Osteoblast (primary cell): Measurements from ENCODE around the gene GNAI3. TPM values are rescaled to one million over a fixed set of nuclear protein-coding genes. Genes with fewer than 3 reads are reported as not detected.
A peak's percentile ranks its signal among the peaks of the same experiment; 100 is the strongest.

ENCODE experiments used
- DNase-seq: peaks from one replicate; pipeline ENCODE4 v3.0.0; 2011; ENCODE audit warnings: low spot score, mixed read lengths; ENCODE audit not compliant: insufficient read length; ENCODE audit errors: missing footprints
- H2AFZ ChIP-seq: 2 replicates; pipeline ENCODE4 v1.6.0; 2011; ENCODE audit warnings: mild to moderate bottlenecking, low read length
- H3K27ac ChIP-seq: 2 replicates; pipeline ENCODE4 v1.5.1; 2011; ENCODE audit warnings: mild to moderate bottlenecking, low read depth, low read length, moderate library complexity
- H3K27me3 ChIP-seq: 2 replicates; pipeline ENCODE4 v1.6.0; 2012; ENCODE audit warnings: mild to moderate bottlenecking, control low read depth, inconsistent platforms, low read length, moderate library complexity; ENCODE audit not compliant: insufficient read depth
- H3K36me3 ChIP-seq: 2 replicates; pipeline ENCODE4 v1.5.1; 2011; ENCODE audit warnings: mild to moderate bottlenecking, low read length, control low read depth, moderate library complexity; ENCODE audit not compliant: insufficient read depth
- H3K4me1 ChIP-seq: 2 replicates; pipeline ENCODE4 v1.5.1; 2011; ENCODE audit warnings: mild to moderate bottlenecking, low read length, control low read depth, moderate library complexity; ENCODE audit not compliant: insufficient read depth
- H3K4me2 ChIP-seq: 2 replicates; pipeline ENCODE4 v1.6.0; 2011; ENCODE audit warnings: mild to moderate bottlenecking, low read length; ENCODE audit not compliant: insufficient read depth
- H3K4me3 ChIP-seq: fragments of 200-600 bp; sonication (generic); 3 replicates; pipeline ENCODE4 v1.5.1; 2012; ENCODE audit warnings: mild to moderate bottlenecking, low read length, inconsistent platforms; ENCODE audit not compliant: insufficient read depth
- H3K79me2 ChIP-seq: 2 replicates; pipeline ENCODE4 v1.6.0; 2012; ENCODE audit warnings: mild to moderate bottlenecking, low read length, control low read depth, inconsistent platforms; ENCODE audit not compliant: insufficient read depth
- H3K9me3 ChIP-seq: 2 replicates; pipeline ENCODE4 v1.5.1; 2011; ENCODE audit warnings: low read depth, low read length, control low read depth
- H4K20me1 ChIP-seq: 2 replicates; pipeline ENCODE4 v1.6.0; 2012; ENCODE audit warnings: mild to moderate bottlenecking, low read length, control low read depth; ENCODE audit not compliant: insufficient read depth
- total RNA-seq: library from RNA; depleted of rRNA; stranded (reverse); fragments of >200 nt; gene quantifications from 2 replicates; pipeline ENCODE4 v1.2.3, GENCODE V29; 2012
- TF ChIP-seq, protein P1 (sequence below): IDR thresholded peaks from 2 replicates; pipeline ENCODE4 v1.5.1; 2011; ENCODE audit warnings: mild to moderate bottlenecking, low read depth, low read length, moderate library complexity; ENCODE audit errors: extremely low read depth

The GNAI3 gene
- total RNA-seq, 1 donor = 14.1 TPM

DNA sequence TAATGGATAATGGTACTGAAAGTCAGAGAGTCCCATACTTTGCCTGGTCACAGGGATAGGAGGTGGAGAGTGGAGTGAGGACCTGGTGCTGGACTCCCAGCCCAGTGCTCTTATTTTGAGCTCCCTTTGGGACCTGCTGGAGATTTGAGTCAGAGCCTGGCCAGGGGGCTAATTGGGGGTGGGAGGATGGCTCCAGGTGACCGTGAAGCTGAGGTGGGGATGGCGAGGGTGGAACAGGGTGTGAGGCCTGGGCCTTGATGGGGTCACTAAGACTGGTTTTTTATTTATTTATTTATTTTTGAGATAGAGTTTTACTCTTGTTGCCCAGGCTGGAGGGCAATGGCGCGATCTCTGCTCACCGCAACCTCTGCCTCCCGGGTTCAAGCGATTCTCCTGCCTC, 89.0 kb downstream of the GNAI3 start:
- no peak overlapping the region for H3K27ac ChIP-seq
- H4K20me1 ChIP-seq = no peaks in the 10 kb centered on the region
- no peaks in the 10 kb centered on the region for H3K9me3 ChIP-seq
- H3K4me1 ChIP-seq = peaks cover 12% of the 10 kb centered on the region
- no peaks in the 10 kb centered on the region for H3K79me2 ChIP-seq
- no peaks in the 10 kb centered on the region for H3K27me3 ChIP-seq
- peaks cover 5% of the 10 kb centered on the region for H3K36me3 ChIP-seq
- TF ChIP-seq, protein P1, sequence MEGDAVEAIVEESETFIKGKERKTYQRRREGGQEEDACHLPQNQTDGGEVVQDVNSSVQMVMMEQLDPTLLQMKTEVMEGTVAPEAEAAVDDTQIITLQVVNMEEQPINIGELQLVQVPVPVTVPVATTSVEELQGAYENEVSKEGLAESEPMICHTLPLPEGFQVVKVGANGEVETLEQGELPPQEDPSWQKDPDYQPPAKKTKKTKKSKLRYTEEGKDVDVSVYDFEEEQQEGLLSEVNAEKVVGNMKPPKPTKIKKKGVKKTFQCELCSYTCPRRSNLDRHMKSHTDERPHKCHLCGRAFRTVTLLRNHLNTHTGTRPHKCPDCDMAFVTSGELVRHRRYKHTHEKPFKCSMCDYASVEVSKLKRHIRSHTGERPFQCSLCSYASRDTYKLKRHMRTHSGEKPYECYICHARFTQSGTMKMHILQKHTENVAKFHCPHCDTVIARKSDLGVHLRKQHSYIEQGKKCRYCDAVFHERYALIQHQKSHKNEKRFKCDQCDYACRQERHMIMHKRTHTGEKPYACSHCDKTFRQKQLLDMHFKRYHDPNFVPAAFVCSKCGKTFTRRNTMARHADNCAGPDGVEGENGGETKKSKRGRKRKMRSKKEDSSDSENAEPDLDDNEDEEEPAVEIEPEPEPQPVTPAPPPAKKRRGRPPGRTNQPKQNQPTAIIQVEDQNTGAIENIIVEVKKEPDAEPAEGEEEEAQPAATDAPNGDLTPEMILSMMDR = no peak
- no peak overlapping the region for H3K4me2 ChIP-seq
- no peak for DNase-seq
- H3K4me3 ChIP-seq = no peak overlapping the region
- H2AFZ ChIP-seq = no peak overlapping the region

DNA sequence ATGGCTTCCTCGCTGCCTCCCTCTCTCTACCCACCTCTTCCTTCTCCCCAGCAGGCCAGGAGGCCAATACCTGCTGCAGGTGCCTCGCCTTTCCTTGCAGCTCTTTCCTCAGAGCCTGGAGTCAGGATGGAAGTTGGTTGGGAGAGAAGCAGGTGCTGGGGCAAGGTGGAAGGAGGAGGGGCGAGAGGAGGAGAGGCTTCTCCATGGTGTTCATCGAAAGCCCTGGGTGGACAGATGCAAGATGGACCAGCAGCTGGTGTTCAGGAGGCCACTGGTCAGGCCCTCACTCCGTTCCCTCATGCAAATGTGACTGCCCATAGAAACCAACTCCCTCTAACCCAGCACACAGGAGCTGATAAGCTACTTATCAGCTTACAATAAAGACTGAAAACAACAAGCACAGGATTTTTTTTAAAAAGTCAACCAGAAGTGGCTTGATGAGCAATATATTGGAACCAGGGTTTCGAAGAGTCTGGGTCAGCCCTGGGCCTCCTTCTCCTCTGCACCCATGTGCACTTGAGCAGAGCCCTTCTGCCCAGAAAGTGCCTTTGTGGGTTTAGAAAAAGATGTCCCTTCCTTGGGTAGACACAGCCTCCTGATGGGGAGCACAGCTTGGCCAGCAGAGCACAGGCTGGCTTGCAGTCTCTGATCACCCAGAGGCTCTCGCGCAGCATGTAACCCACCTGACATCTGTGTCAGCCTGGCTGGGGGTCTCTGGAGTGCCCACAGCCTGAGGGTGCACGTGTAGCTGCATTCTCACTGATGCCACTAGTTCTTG, 90.8 kb downstream of the GNAI3 start:
- DNase-seq = no peak
- H3K4me2 ChIP-seq = no peak overlapping the region
- TF ChIP-seq, protein P1 = no peak

DNA sequence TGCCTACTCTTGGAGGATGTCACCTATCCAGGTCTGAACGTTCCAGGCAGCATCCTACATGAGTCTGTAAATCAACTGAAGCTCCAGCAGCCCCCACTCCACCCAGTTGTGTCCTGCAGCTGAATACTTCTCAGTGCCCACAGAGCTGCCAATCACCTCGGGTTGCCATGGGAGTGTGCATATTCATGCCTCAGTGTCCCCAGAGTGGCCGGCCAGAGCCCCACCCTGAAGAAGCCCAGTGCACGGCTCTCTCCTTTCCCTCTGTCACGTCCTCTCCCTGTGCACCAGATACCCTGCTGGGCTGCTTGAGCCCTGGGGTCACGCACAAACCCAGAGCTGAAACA, 91.4 kb downstream of the GNAI3 start:
- peaks cover 16% of the 10 kb centered on the region for H3K4me1 ChIP-seq
- H3K36me3 ChIP-seq = no peaks in the 10 kb centered on the region
- no peaks in the 10 kb centered on the region for H3K79me2 ChIP-seq
- H3K27me3 ChIP-seq = no peaks in the 10 kb centered on the region
- no peaks in the 10 kb centered on the region for H3K9me3 ChIP-seq
- no peak overlapping the region for H3K27ac ChIP-seq
- H2AFZ ChIP-seq = no peak overlapping the region
- TF ChIP-seq, protein P1 = no peak
- H3K4me3 ChIP-seq = no peak overlapping the region
- DNase-seq = no peak
- H3K4me2 ChIP-seq = no peak overlapping the region
- H4K20me1 ChIP-seq = no peaks in the 10 kb centered on the region

More for the DNA sequence above, 90.8 kb downstream of the GNAI3 start:
- no peak overlapping the region for H3K4me3 ChIP-seq
- no peaks in the 10 kb centered on the region for H3K9me3 ChIP-seq
- H3K27ac ChIP-seq = no peak overlapping the region
- no peaks in the 10 kb centered on the region for H3K27me3 ChIP-seq
- H3K79me2 ChIP-seq = no peaks in the 10 kb centered on the region
- no peak overlapping the region for H2AFZ ChIP-seq
- no peaks in the 10 kb centered on the region for H3K36me3 ChIP-seq
- no peaks in the 10 kb centered on the region for H4K20me1 ChIP-seq
- H3K4me1 ChIP-seq = peaks cover 16% of the 10 kb centered on the region

DNA sequence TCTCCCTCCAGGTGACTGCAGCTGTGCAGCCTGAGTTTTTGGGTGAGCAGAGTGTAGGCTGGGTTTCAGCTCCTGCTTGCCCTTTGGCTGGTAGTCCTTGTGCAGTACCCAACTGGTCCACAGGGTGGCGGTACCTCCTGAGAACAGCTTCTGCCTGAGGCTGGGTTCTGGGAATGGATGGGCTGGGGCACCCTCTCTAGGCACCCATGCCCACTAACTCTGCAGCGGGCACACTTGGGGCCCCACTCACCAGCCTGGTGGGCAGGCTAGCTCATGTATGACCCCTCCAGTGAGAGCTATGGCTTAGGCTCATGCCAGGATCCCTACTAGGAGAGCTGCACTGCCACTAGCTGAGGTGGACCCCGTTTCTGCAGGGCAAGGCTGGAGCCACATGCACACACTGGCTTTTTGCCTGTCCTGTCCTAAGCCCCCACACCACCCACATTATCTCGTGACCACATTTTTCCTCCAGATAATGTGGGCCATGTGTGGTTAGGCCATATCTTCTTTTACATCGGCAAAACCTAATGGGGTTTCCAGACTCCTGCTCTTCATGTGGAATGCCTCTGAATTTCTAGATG, 92.0 kb downstream of the GNAI3 start:
- Histone ChIP-seq H2AFZ (no peak overlapping the region), H3K27ac (no peak overlapping the region), H3K36me3 (no peaks in the 10 kb centered on the region), H3K4me1 (peaks cover 16% of the 10 kb centered on the region), H3K4me3 (no peak overlapping the region), H3K79me2 (no peaks in the 10 kb centered on the region), H4K20me1 (no peaks in the 10 kb centered on the region), H3K4me2 (no peak overlapping the region), H3K9me3 (no peaks in the 10 kb centered on the region), H3K27me3 (no peaks in the 10 kb centered on the region)
- TF ChIP-seq, protein P1 = peak; percentile 90
- DNase-seq = peak; percentile 94
